ENCODE results near the gene UGT3A1.
"Not testable (repeated sequence)": the region's sequence is repeated elsewhere in the genome, so short reads cannot be mapped to it uniquely, and the experiment has no call there.

The UGT3A1 gene

GRCh38 chr5:36013182-36013581 lies 22.0 kb upstream of the UGT3A1 start:
- no peaks in the 10 kb centered on the region for H3K4me1 Mint-ChIP-seq (ENCODE audit: low read depth)
- peaks cover 29% of the 10 kb centered on the region for H3K9me3 Mint-ChIP-seq (ENCODE audit: low read depth)
- H3K4me3 Mint-ChIP-seq, result no peak overlapping the region
- peaks cover 11% of the 10 kb centered on the region for H3K36me3 Mint-ChIP-seq
- H3K27me3 Mint-ChIP-seq, result no peaks in the 10 kb centered on the region
- H3K27ac Mint-ChIP-seq, result no peak overlapping the region

- Mint-ChIP-seq H3K27ac (no peak overlapping the region), H3K4me1 (ENCODE audit: low read depth) (no peaks in the 10 kb centered on the region), H3K27me3 (no peaks in the 10 kb centered on the region), H3K4me3 (no peak overlapping the region), H3K36me3 (peaks cover 2% of the 10 kb centered on the region), H3K9me3 (ENCODE audit: low read depth) (peaks cover 18% of the 10 kb centered on the region)
Observed at GRCh38 chr5:36009698-36010097, 18.5 kb upstream of the UGT3A1 start.

GRCh38 chr5:36007366-36007765 lies 16.2 kb upstream of the UGT3A1 start:
- Mint-ChIP-seq H3K27ac (no peak overlapping the region), H3K9me3 (ENCODE audit: low read depth) (peaks cover 9% of the 10 kb centered on the region), H3K4me3 (no peak overlapping the region), H3K36me3 (peaks cover 2% of the 10 kb centered on the region), H3K27me3 (no peaks in the 10 kb centered on the region), H3K4me1 (ENCODE audit: low read depth) (no peaks in the 10 kb centered on the region)

- H3K27me3 Mint-ChIP-seq, result no peaks in the 10 kb centered on the region
- H3K36me3 Mint-ChIP-seq, result peaks cover 2% of the 10 kb centered on the region
- no peak overlapping the region for H3K4me3 Mint-ChIP-seq
- H3K4me1 Mint-ChIP-seq (ENCODE audit: low read depth), result no peaks in the 10 kb centered on the region
- H3K9me3 Mint-ChIP-seq (ENCODE audit: low read depth), result peaks cover 4% of the 10 kb centered on the region
- H3K27ac Mint-ChIP-seq, result no peak overlapping the region
Observed at GRCh38 chr5:36006163-36006562, 15.0 kb upstream of the UGT3A1 start.

- Mint-ChIP-seq H3K4me1 (ENCODE audit: low read depth) (no peaks in the 10 kb centered on the region), H3K4me3 (no peak overlapping the region), H3K9me3 (ENCODE audit: low read depth) (no peaks in the 10 kb centered on the region), H3K27ac (no peak overlapping the region), H3K27me3 (peaks cover 1% of the 10 kb centered on the region), H3K36me3 (no peaks in the 10 kb centered on the region)
Observed at GRCh38 chr5:36001032-36001431, 9.8 kb upstream of the UGT3A1 start.

GRCh38 chr5:35999547-35999946 lies 8.4 kb upstream of the UGT3A1 start:
- peaks cover 1% of the 10 kb centered on the region for H3K27me3 Mint-ChIP-seq
- H3K27ac Mint-ChIP-seq, result no peak overlapping the region
- H3K9me3 Mint-ChIP-seq (ENCODE audit: low read depth), result no peaks in the 10 kb centered on the region
- H3K4me1 Mint-ChIP-seq (ENCODE audit: low read depth), result no peaks in the 10 kb centered on the region
- H3K36me3 Mint-ChIP-seq, result no peaks in the 10 kb centered on the region
- H3K4me3 Mint-ChIP-seq, result no peak overlapping the region

- no peaks in the 10 kb centered on the region for H3K4me1 Mint-ChIP-seq (ENCODE audit: low read depth)
- no peak overlapping the region for H3K4me3 Mint-ChIP-seq
- H3K27ac Mint-ChIP-seq, result no peak overlapping the region
- peaks cover 6% of the 10 kb centered on the region for H3K27me3 Mint-ChIP-seq
- H3K36me3 Mint-ChIP-seq, result no peaks in the 10 kb centered on the region
- no peaks in the 10 kb centered on the region for H3K9me3 Mint-ChIP-seq (ENCODE audit: low read depth)
Observed at GRCh38 chr5:35996076-35996475, 4.9 kb upstream of the UGT3A1 start.

- Mint-ChIP-seq H3K27me3 (peaks cover 13% of the 10 kb centered on the region), H3K4me3 (no peak overlapping the region), H3K9me3 (ENCODE audit: low read depth) (no peaks in the 10 kb centered on the region), H3K36me3 (no peaks in the 10 kb centered on the region), H3K27ac (no peak overlapping the region), H3K4me1 (ENCODE audit: low read depth) (no peaks in the 10 kb centered on the region)
Observed at GRCh38 chr5:35990520-35990919, 670 bp downstream of the UGT3A1 start.

- peaks cover 13% of the 10 kb centered on the region for H3K27me3 Mint-ChIP-seq
- H3K36me3 Mint-ChIP-seq, result no peaks in the 10 kb centered on the region
- no peak overlapping the region for H3K27ac Mint-ChIP-seq
- no peak overlapping the region for H3K4me3 Mint-ChIP-seq
- H3K9me3 Mint-ChIP-seq (ENCODE audit: low read depth), result no peaks in the 10 kb centered on the region
- no peaks in the 10 kb centered on the region for H3K4me1 Mint-ChIP-seq (ENCODE audit: low read depth)
Observed at GRCh38 chr5:35988529-35988928, 2.7 kb downstream of the UGT3A1 start.

GRCh38 chr5:35987776-35988175 lies 3.4 kb downstream of the UGT3A1 start:
- Mint-ChIP-seq H3K27me3 (peaks cover 12% of the 10 kb centered on the region), H3K9me3 (ENCODE audit: low read depth) (peaks cover 2% of the 10 kb centered on the region), H3K4me3 (no peak overlapping the region)

GRCh38 chr5:35979715-35980114 lies 11.5 kb downstream of the UGT3A1 start:
- no peak overlapping the region for H3K4me3 Mint-ChIP-seq

More at GRCh38 chr5:35987776-35988175, 3.4 kb downstream of the UGT3A1 start:
- no peaks in the 10 kb centered on the region for H3K4me1 Mint-ChIP-seq (ENCODE audit: low read depth)
- no peak overlapping the region for H3K27ac Mint-ChIP-seq
- H3K36me3 Mint-ChIP-seq, result peaks cover 1% of the 10 kb centered on the region

GRCh38 chr5:35976859-35977258 lies 14.3 kb downstream of the UGT3A1 start:
- not testable (repeated sequence) for H3K9me3 Mint-ChIP-seq (ENCODE audit: low read depth); H3K27me3 Mint-ChIP-seq; H3K27ac Mint-ChIP-seq; H3K4me3 Mint-ChIP-seq; H3K36me3 Mint-ChIP-seq; H3K4me1 Mint-ChIP-seq (ENCODE audit: low read depth)

More at GRCh38 chr5:35979715-35980114, 11.5 kb downstream of the UGT3A1 start:
- H3K4me1 Mint-ChIP-seq (ENCODE audit: low read depth), result no peaks in the 10 kb centered on the region
- no peaks in the 10 kb centered on the region for H3K27me3 Mint-ChIP-seq
- H3K9me3 Mint-ChIP-seq (ENCODE audit: low read depth), result peaks cover 14% of the 10 kb centered on the region
- H3K27ac Mint-ChIP-seq, result no peak overlapping the region
- peaks cover 6% of the 10 kb centered on the region for H3K36me3 Mint-ChIP-seq

- Mint-ChIP-seq H3K36me3 (peaks cover 2% of the 10 kb centered on the region), H3K27me3 (peaks cover 7% of the 10 kb centered on the region), H3K27ac (no peak overlapping the region), H3K4me3 (no peak overlapping the region), H3K9me3 (ENCODE audit: low read depth) (no peaks in the 10 kb centered on the region), H3K4me1 (ENCODE audit: low read depth) (no peaks in the 10 kb centered on the region)
Observed at GRCh38 chr5:35974570-35974969, 16.6 kb downstream of the UGT3A1 start.

GRCh38 chr5:35971878-35972210 lies 19.3 kb downstream of the UGT3A1 start:
- Mint-ChIP-seq H3K4me1 (ENCODE audit: low read depth) (no peaks in the 10 kb centered on the region), H3K9me3 (ENCODE audit: low read depth) (no peaks in the 10 kb centered on the region), H3K27ac (no peak overlapping the region), H3K36me3 (peaks cover 2% of the 10 kb centered on the region), H3K4me3 (no peak overlapping the region), H3K27me3 (peaks cover 11% of the 10 kb centered on the region)

- Mint-ChIP-seq H3K27me3 (peaks cover 11% of the 10 kb centered on the region), H3K4me3 (no peak overlapping the region), H3K9me3 (ENCODE audit: low read depth) (no peaks in the 10 kb centered on the region), H3K36me3 (peaks cover 2% of the 10 kb centered on the region), H3K4me1 (ENCODE audit: low read depth) (no peaks in the 10 kb centered on the region), H3K27ac (no peak overlapping the region)
Observed at GRCh38 chr5:35971186-35971877, 19.9 kb downstream of the UGT3A1 start.

- Mint-ChIP-seq H3K36me3 (no peaks in the 10 kb centered on the region), H3K27ac (no peak overlapping the region), H3K27me3 (peaks cover 19% of the 10 kb centered on the region), H3K4me3 (no peak overlapping the region), H3K4me1 (ENCODE audit: low read depth) (no peaks in the 10 kb centered on the region), H3K9me3 (ENCODE audit: low read depth) (no peaks in the 10 kb centered on the region)
Observed at GRCh38 chr5:35963381-35963843, 27.8 kb downstream of the UGT3A1 start.
